Measurements from ENCODE around the gene MIPEP. TPM values are rescaled to one million over a fixed set of nuclear protein-coding genes. Genes with fewer than 3 reads are reported as not detected.
A peak's percentile ranks its signal among the peaks of the same experiment; 100 is the strongest.

The MIPEP gene
- total and polyA plus RNA-seq, 10 of the 15 experiments (the other 5 are each of a cell fraction or from before 2014, with no cell fraction given): 15.6 to 56.2 (median 29.8) TPM

DNA sequence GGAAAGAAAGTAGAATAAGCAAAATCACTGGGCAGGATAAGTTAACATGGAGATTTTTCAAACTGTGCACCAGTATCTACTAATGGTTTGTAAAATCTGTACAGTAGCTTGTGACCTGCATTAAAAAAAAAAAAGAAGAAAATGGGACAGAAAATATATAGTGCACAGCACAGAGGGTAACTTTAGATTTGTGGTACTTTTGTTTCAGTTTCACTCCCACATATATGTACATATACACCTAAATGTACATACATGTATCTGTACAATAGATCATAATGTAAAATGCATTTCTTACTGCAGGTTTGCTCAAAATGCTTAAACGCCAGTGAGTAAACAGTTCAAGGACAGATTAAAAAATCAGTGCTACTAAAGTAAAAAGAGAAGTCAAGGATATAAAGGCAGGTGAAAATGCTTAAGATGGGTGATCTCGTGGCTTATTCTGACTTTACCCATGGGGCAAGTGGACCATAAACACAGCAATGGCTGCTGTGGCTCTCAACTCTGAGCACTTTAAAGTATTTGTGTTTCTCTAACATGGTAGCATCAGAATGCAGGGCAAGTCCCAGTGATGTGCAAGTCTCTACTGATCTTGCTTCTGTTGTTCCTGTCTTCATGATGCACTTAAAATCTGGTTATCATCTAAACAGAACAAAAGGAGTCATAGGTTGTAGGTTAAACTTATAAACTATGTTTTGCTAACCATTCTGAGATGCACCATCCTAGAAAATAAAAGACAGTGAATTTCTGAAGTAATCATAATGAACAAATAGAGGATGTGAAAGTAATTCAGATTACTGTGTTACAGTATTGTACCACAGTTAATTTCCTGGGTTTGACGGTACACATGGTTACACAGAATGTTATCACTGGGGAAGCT, 112.3 kb downstream of the MIPEP start:
- Histone ChIP-seq H3K36me3 (ENCODE audit: control insufficient read depth in 2 of 2, insufficient read depth in 2 of 2, low read length in 1 of 2) (no peaks in the 10 kb centered on the region), H3K27me3 (replicated peaks in 1 of 2; ENCODE audit: control insufficient read depth in 2 of 2, insufficient read depth in 2 of 2, low read length in 1 of 2) (no peaks in the 10 kb centered on the region), H3K27ac (ENCODE audit: control insufficient read depth, insufficient read depth) (peak overlapping the region; percentile 94), H3K4me3 (no peak overlapping the region), H3K4me1 (ENCODE audit: control insufficient read depth, insufficient read depth, low read length) (peaks cover 40% of the 10 kb centered on the region), H4K20me1 (ENCODE audit: control insufficient read depth, insufficient read depth) (no peaks in the 10 kb centered on the region), H3K79me2 (ENCODE audit: control insufficient read depth, insufficient read depth, low read length) (no peaks in the 10 kb centered on the region), H2AFZ (ENCODE audit: control insufficient read depth, low read depth, low read length) (peak overlapping the region; percentile 59), H3K4me2 (ENCODE audit: control insufficient read depth, insufficient read depth) (peak overlapping the region; percentile 87), H3K9me3 (replicated peaks; ENCODE audit: control insufficient read depth, insufficient read depth, low read length) (no peaks in the 10 kb centered on the region; the same call in 2 of the 3 replicates), H3K9ac (ENCODE audit: control insufficient read depth, insufficient read depth, low read length) (peak overlapping the region; percentile 43; the same call in 1 of the 2 replicates)
- FAIRE-seq (peak; percentile 59), ATAC-seq (peak; percentile 96), DNase-seq (ENCODE audit: low read depth, low spot score) (peak; percentile 56)
- intact Hi-C loops (cut with micrococcal nuclease; ENCODE audit: unreplicated experiment) (loop anchor here (1.0 to 10.0 kb wide), 5 partner anchors 17 to 202 kb away; partner anchors contain the start of gene TNFRSF19), in situ Hi-C loops (cut with MboI) (no loop called here)
- RAD21 ChIA-PET (ENCODE audit: unreplicated experiment): interaction anchor here (0.6 to 3.5 kb wide), 11 partner anchors 9 to 216 kb away, joined by 3 to 21 read pairs (median 5); no protein-coding TSS in a partner anchor
- WGBS (ENCODE audit: insufficient coverage, insufficient replicate concordance, low lambda C conversion rate, missing lambda C conversion rate): 30% methylated on average over 3 of the region's 3 CpGs
- CTCF ChIA-PET: interaction anchor here (0.5 to 2.8 kb wide), 10 partner anchors 12 to 84 kb away, joined by 3 to 17 read pairs (median 4); no protein-coding TSS in a partner anchor
- TSS peak; percentile 45 for BruUV-seq (replicated peaks)
- SMC1A ChIA-PET (ENCODE audit: uncharacterized antibody, unreplicated experiment): interaction anchor here (0.6 to 3.4 kb wide), 11 partner anchors 9 to 74 kb away, joined by 3 to 27 read pairs (median 5); no protein-coding TSS in a partner anchor
- POLR2A ChIA-PET: interaction anchor here (1.4 kb wide), 1 partner anchor 12 kb away, joined by 6 read pairs; no protein-coding TSS in a partner anchor
- TF ChIP-seq, protein P1, sequence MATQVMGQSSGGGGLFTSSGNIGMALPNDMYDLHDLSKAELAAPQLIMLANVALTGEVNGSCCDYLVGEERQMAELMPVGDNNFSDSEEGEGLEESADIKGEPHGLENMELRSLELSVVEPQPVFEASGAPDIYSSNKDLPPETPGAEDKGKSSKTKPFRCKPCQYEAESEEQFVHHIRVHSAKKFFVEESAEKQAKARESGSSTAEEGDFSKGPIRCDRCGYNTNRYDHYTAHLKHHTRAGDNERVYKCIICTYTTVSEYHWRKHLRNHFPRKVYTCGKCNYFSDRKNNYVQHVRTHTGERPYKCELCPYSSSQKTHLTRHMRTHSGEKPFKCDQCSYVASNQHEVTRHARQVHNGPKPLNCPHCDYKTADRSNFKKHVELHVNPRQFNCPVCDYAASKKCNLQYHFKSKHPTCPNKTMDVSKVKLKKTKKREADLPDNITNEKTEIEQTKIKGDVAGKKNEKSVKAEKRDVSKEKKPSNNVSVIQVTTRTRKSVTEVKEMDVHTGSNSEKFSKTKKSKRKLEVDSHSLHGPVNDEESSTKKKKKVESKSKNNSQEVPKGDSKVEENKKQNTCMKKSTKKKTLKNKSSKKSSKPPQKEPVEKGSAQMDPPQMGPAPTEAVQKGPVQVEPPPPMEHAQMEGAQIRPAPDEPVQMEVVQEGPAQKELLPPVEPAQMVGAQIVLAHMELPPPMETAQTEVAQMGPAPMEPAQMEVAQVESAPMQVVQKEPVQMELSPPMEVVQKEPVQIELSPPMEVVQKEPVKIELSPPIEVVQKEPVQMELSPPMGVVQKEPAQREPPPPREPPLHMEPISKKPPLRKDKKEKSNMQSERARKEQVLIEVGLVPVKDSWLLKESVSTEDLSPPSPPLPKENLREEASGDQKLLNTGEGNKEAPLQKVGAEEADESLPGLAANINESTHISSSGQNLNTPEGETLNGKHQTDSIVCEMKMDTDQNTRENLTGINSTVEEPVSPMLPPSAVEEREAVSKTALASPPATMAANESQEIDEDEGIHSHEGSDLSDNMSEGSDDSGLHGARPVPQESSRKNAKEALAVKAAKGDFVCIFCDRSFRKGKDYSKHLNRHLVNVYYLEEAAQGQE (IDR thresholded peaks at IDR 0.05; ENCODE audit: low read depth, low read length): no peak
- TF ChIP-seq RBBP5 (conservative IDR thresholded peaks at IDR 0.05): no peak
- TF ChIP-seq, protein P2, sequence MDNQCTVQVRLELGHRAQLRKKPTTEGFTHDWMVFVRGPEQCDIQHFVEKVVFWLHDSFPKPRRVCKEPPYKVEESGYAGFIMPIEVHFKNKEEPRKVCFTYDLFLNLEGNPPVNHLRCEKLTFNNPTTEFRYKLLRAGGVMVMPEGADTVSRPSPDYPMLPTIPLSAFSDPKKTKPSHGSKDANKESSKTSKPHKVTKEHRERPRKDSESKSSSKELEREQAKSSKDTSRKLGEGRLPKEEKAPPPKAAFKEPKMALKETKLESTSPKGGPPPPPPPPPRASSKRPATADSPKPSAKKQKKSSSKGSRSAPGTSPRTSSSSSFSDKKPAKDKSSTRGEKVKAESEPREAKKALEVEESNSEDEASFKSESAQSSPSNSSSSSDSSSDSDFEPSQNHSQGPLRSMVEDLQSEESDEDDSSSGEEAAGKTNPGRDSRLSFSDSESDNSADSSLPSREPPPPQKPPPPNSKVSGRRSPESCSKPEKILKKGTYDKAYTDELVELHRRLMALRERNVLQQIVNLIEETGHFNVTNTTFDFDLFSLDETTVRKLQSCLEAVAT (IDR thresholded peaks at IDR 0.05): no peak
- TF ChIP-seq RUNX3 (IDR thresholded peaks at IDR 0.05; ENCODE audit: low read length): peak; percentile 86
- no peak for TF ChIP-seq SREBF2 (IDR thresholded peaks at IDR 0.05; ENCODE audit: low read length)
- peak; percentile 65; the same call in 1 of the 2 replicates for TF ChIP-seq BCL11A (IDR thresholded peaks at IDR 0.05; ENCODE audit: low read depth, low read length)
- TF ChIP-seq RCOR1 (conservative IDR thresholded peaks at IDR 0.05; ENCODE audit: low read depth, low read length): peak; percentile 31; the same call in 1 of the 2 replicates
- TF ChIP-seq NFYA (IDR thresholded peaks at IDR 0.05; ENCODE audit: borderline replicate concordance, low read depth, low read length): no peak
- TF ChIP-seq GATAD2B (conservative IDR thresholded peaks at IDR 0.05; ENCODE audit: low read depth): no peak
- TF ChIP-seq SMAD5 (IDR thresholded peaks at IDR 0.05; ENCODE audit: low read depth): no peak
- TF ChIP-seq CREB1 (IDR thresholded peaks at IDR 0.05; ENCODE audit: low read depth): 0 out of 2 replicates have a peak, but pooled peaks have one; percentile 25
- no peak for TF ChIP-seq TCF7 (IDR thresholded peaks at IDR 0.05; ENCODE audit: borderline replicate concordance)
- TF ChIP-seq, protein P3, sequence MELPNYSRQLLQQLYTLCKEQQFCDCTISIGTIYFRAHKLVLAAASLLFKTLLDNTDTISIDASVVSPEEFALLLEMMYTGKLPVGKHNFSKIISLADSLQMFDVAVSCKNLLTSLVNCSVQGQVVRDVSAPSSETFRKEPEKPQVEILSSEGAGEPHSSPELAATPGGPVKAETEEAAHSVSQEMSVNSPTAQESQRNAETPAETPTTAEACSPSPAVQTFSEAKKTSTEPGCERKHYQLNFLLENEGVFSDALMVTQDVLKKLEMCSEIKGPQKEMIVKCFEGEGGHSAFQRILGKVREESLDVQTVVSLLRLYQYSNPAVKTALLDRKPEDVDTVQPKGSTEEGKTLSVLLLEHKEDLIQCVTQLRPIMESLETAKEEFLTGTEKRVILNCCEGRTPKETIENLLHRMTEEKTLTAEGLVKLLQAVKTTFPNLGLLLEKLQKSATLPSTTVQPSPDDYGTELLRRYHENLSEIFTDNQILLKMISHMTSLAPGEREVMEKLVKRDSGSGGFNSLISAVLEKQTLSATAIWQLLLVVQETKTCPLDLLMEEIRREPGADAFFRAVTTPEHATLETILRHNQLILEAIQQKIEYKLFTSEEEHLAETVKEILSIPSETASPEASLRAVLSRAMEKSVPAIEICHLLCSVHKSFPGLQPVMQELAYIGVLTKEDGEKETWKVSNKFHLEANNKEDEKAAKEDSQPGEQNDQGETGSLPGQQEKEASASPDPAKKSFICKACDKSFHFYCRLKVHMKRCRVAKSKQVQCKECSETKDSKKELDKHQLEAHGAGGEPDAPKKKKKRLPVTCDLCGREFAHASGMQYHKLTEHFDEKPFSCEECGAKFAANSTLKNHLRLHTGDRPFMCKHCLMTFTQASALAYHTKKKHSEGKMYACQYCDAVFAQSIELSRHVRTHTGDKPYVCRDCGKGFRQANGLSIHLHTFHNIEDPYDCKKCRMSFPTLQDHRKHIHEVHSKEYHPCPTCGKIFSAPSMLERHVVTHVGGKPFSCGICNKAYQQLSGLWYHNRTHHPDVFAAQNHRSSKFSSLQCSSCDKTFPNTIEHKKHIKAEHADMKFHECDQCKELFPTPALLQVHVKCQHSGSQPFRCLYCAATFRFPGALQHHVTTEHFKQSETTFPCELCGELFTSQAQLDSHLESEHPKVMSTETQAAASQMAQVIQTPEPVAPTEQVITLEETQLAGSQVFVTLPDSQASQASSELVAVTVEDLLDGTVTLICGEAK (IDR thresholded peaks at IDR 0.05; ENCODE audit: borderline replicate concordance): no peak

Data from GM12878 (cell line).